KOPT-K1 (cell line): ENCODE data around the gene GALNS.

ENCODE experiments used
- H3K27ac ChIP-seq: fragments of 200-600 bp; sonication (generic); 2 replicates; pipeline ENCODE4 v1.5.1; 2016; ENCODE audit warnings: antibody characterized with exemption, mild to moderate bottlenecking, low read depth, low read length; ENCODE audit not compliant: poor library complexity, severe bottlenecking
- H3K36me3 ChIP-seq: fragments of 200-600 bp; sonication (generic); 2 replicates; pipeline ENCODE4 v1.5.1; 2017; ENCODE audit warnings: antibody characterized with exemption, mild to moderate bottlenecking, low read length, moderate library complexity; ENCODE audit not compliant: insufficient read depth
- H3K9me3 ChIP-seq: fragments of 200-600 bp; sonication (generic); 2 replicates; pipeline ENCODE4 v1.5.1; 2017; ENCODE audit warnings: antibody characterized with exemption, low read length, mild to moderate bottlenecking; ENCODE audit not compliant: insufficient read depth, poor library complexity, severe bottlenecking

Gene GALNS

DNA sequence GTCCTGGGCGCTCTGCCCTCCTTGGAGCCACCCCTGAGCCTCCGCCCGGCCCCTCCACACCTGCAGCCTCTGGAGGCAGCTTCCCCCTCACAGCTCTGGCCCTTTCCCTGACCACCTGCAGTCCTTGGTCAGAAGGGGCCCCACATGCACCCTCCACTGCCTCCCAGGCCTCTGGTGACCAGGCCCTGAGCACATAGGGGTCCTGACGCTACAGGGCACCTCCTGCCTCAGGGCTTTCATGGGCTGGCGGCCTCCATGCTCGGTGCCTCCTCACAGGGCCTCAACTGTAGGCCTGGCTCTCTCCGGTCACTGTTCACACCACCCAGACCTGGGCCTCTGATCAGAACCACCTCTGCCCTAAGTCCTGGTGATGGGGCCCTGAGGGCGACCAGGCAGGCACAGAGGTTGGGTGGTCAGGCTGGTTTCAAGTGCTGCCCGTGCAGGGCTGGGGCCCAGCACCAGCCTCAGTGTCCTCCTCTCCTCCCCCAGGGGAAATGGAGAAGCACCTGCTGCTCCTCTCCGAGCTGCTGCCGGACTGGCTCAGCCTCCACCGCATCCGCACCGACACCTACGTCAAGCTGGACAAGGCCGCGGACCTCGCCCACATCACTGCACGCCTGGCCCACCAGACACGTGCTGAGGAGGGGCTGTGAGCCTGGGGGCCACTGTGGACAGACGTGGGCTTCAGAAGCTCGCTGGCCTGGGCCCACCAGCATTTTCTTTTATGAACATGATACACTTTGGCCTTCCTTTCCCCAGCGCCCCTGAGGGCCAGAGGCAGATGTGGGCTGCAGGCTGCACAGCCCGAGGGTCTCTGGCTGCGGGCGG lies 48.9 kb downstream of the GALNS start:
- no peaks in the 10 kb centered on the region for H3K9me3 ChIP-seq
- H3K27ac ChIP-seq: no peak overlapping the region
- peaks cover 67% of the 10 kb centered on the region for H3K36me3 ChIP-seq

GRCh38 chr16:88807142-88807625 lies 49.6 kb downstream of the GALNS start:
- H3K27ac ChIP-seq: no peak overlapping the region
- no peaks in the 10 kb centered on the region for H3K9me3 ChIP-seq
- peaks cover 67% of the 10 kb centered on the region for H3K36me3 ChIP-seq

DNA sequence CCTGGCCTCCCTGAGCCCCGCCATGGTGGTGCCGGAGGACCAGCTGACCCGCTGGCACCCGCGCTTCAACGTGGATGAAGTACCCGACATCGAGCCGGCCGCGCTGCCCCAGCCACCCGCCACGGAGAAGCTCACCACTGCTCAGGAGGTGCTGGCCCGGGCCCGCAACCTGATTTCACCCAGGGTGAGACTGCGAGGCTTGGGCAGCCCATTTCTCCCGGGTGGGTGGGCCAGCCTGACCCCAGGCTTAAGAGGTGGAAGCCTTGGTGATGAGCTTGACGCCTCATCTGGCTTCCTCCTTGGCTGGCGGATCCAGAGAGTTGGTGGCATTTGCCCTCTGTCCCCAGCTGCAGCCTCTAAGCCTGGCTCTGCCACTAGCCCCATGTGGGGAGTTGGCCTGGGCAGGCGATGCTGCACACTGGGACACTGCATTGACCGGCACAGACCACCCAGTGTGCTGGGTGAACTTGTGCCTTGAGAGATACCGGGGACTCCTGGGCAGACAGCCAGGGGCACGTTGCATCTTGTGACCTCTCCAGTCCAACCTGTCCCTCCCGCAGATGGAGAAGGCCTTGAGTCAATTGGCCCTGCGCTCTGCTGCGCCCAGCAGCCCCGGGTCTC lies 50.1 kb downstream of the GALNS start:
- Histone ChIP-seq H3K36me3 (peaks cover 67% of the 10 kb centered on the region), H3K27ac (no peak overlapping the region), H3K9me3 (no peaks in the 10 kb centered on the region)

- Histone ChIP-seq H3K27ac (peak overlapping the region; percentile 100), H3K9me3 (no peaks in the 10 kb centered on the region), H3K36me3 (peaks cover 67% of the 10 kb centered on the region)
Observed at GRCh38 chr16:88805887-88806393, 50.8 kb downstream of the GALNS start.

GRCh38 chr16:88805340-88805715 lies 51.4 kb downstream of the GALNS start:
- Histone ChIP-seq H3K27ac (peak overlapping the region; percentile 100), H3K9me3 (no peaks in the 10 kb centered on the region), H3K36me3 (peaks cover 63% of the 10 kb centered on the region)

- no peaks in the 10 kb centered on the region for H3K9me3 ChIP-seq
- peaks cover 57% of the 10 kb centered on the region for H3K36me3 ChIP-seq
- peak overlapping the region; percentile 100 for H3K27ac ChIP-seq
Observed at GRCh38 chr16:88804552-88805339, 52.0 kb downstream of the GALNS start.

DNA sequence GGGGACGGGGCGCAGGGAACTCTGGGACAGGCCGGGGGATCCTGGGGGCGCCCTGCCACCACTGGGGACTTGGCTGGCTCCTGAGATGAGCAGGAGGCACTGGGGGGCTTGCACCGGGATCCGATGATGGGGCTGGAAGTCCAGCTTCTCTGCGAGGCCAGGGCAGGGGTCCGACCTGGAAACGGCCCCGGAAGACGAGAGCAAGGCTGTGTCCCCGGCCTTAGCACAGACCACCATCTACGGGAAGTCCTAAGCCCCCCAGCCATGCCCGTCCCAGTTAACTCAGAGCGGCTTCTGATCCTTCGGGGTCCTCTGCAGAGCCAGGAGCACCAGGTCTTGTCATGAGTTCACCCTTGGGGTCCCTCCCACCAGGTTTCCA lies 52.6 kb downstream of the GALNS start:
- Histone ChIP-seq H3K27ac (peak overlapping the region; percentile 100), H3K36me3 (peaks cover 51% of the 10 kb centered on the region), H3K9me3 (no peaks in the 10 kb centered on the region)

DNA sequence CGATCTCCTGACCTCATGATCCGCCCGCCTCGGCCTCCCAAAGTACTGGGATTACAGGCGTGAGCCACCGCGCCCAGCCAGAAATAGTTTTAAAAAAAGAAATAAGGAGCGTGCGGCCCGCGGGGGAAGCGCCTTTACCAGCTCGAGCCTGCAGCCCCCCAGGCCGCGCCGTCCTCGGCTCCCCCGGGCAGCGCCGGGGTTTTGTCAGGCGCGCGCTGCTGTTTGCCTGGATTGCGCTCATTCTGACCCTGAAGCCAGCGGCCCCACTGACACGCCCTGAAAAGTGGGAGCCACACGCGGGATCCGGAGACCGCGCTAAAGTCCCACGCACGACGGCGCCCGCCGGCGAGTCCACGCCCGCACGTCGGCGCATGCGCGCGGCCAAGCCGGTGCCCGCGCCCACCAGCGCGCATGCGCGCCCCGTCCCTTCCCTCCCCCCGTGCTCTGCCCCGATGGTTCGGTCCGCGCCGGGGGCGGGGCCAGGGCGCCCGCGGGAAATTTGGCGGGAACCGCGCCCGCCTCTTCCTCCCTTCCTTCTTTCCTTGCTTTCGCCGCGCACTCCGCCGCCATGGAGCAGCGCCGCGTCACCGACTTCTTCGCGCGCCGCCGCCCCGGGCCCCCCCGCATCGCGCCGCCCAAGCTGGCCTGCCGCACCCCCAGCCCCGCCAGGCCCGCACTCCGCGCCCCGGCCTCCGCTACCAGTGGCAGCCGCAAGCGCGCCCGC lies 53.3 kb downstream of the GALNS start, which contains the start of gene CDT1:
Gene CDT1, plus strand, starts transcription at position 526 of the 724 bp plus-strand sequence. Its CDS starts 43 bp downstream, at position 569.
- Histone ChIP-seq H3K36me3 (peaks cover 44% of the 10 kb centered on the region), H3K9me3 (no peaks in the 10 kb centered on the region), H3K27ac (peak within 1 kb of the TSS; percentile 100)

DNA sequence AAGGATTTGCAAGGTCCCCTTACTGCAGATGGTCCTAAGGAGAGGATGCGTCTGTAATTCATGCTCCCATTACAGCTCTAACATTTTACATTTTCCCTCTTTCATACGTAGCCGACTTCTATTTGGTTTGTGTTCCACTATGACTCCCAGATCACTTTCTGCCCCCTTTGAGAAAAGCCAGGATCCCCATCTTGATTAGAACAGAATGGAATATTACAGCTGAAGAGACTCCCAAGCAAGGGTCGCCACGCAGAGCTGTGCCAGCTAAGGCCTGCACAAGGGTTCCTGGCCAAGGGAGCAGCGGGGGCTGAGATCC lies 56.5 kb downstream of the GALNS start:
- Histone ChIP-seq H3K9me3 (no peaks in the 10 kb centered on the region), H3K27ac (peak overlapping the region; percentile 100), H3K36me3 (peaks cover 12% of the 10 kb centered on the region)

DNA sequence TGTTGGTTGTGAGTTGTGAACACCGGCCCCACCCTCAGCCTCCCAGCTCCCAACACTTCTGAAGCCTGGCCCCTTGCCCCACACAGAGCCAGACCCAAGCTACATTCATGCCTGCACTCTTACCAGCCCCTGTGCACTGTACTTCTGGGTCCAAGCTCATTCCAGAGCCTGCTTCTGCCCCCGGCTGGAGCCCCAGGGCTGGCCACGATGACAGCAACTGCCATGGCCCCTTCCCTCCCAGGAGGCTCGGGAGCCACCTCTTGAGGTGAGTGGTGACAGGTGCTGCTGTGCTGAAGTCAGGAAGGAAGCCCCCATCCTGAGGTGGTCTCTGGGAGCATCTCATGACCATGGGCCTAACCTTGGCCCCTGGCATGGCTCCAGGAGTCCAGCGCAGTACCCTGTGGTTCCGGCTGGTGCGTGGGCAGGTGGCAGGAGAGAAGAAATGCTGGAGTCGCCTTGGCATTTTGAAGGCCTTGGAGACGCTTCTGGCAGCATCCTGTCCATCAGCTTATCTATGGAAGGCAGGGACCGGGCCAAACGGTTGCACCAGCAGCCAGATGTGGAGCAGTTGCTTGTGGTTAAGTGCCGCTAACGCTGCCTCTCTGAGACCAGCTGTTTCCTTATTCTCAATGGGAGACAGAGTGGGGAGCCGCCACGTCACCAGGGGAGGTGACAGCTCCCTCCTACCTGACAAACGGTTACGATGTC lies 57.0 kb downstream of the GALNS start:
- Histone ChIP-seq H3K9me3 (no peaks in the 10 kb centered on the region), H3K36me3 (peaks cover 7% of the 10 kb centered on the region), H3K27ac (peak overlapping the region; percentile 100)

DNA sequence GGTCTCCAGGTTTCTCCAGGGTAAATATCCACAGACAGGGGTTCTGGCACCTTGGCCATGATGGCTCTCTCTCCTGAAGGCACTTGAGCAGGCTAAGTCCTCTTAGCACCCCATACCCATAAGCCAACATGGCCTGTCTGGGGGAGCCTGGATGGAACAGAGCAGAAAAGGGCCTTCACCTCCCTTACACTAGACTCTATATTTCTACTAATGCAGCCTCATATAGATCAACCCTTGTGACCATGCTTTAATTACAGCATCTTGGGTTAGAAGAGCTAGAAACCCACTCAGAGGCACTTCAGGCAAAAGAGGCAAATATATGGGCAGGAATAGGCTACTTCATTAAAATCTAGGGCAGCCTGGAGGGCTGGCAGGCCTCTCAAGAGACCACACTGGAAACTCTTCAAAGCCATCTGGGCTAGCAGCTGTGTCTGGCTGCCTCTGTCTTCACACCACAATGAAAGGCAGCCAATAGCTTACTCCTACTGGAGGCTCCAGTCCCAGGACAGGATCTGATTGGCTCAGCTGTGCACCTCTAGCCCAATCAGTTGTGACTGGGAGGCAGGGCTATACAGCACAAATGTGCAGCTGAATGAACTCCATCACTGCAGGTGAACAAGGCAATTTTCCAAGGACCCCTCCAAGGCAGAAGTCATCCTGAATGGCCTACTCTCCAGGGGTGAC lies 57.8 kb downstream of the GALNS start:
- Histone ChIP-seq H3K36me3 (no peaks in the 10 kb centered on the region), H3K27ac (peak overlapping the region; percentile 100), H3K9me3 (no peaks in the 10 kb centered on the region)

DNA sequence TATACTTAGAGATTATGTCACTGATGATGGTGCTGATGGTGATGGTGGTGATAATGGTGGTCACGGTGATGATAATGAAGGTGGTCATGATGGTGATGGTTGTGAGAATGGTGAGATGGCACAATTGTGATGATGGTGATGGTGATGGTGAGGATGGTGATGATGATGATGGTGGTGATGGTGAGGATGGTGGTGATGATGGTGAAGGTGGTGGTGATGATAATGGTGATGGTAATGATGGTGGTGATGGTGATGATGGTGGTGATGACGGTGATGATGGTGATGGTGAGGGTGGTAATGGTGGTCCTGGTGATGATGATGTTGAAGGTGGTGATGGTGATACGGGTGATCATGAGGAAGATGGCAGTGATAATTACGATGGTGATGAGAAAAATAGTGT lies 58.7 kb downstream of the GALNS start:
- Histone ChIP-seq H3K9me3 (no peaks in the 10 kb centered on the region), H3K36me3 (no peaks in the 10 kb centered on the region), H3K27ac (peak overlapping the region; percentile 100)

GRCh38 chr16:88796278-88796677 lies 60.5 kb downstream of the GALNS start:
- no peaks in the 10 kb centered on the region for H3K9me3 ChIP-seq
- H3K27ac ChIP-seq: peak overlapping the region; percentile 100
- no peaks in the 10 kb centered on the region for H3K36me3 ChIP-seq
